Smooth muscle cell (in vitro differentiated cells): ENCODE measurements around the gene MAP3K13. TPM values are rescaled to one million over a fixed set of nuclear protein-coding genes. Genes with fewer than 3 reads are reported as not detected.
"Not testable (repeated sequence)": the region's sequence is repeated elsewhere in the genome, so short reads cannot be mapped to it uniquely, and the experiment has no call there.

Experiments
- DNase-seq: peaks from one replicate; lab custom pipeline; 2025; ENCODE audit not compliant: unreplicated experiment; lab: John Stamatoyannopoulos, UW
- H2AFZ ChIP-seq: fragments of 200-600 bp; sonication (generic); 2 replicates; pipeline ENCODE4 v1.6.0; 2016; ENCODE audit warnings: antibody characterized with exemption, low read depth, mild to moderate bottlenecking
- H3F3A ChIP-seq: fragments of 200-600 bp; sonication (generic); 2 replicates; pipeline ENCODE4 v1.6.0; 2017; ENCODE audit warnings: antibody characterized with exemption, low read depth
- H3K27ac ChIP-seq: fragments of 200-600 bp; sonication (generic); 2 replicates; pipeline ENCODE4 v1.5.1; 2016; ENCODE audit warnings: low read depth, mild to moderate bottlenecking
- H3K27me3 ChIP-seq: fragments of 200-600 bp; sonication (generic); 2 replicates; pipeline ENCODE4 v1.6.1; 2016; ENCODE audit warnings: low read depth, mild to moderate bottlenecking
- H3K36me3 ChIP-seq: fragments of 200-600 bp; sonication (generic); 2 replicates; pipeline ENCODE4 v1.5.1; 2016; ENCODE audit warnings: low read depth
- H3K4me1 ChIP-seq: fragments of 200-600 bp; sonication (generic); 2 replicates; pipeline ENCODE4 v1.5.1; 2016; ENCODE audit warnings: low read depth
- H3K4me2 ChIP-seq: fragments of 200-600 bp; sonication (generic); 2 replicates; pipeline ENCODE4 v1.6.0; 2016; ENCODE audit warnings: mild to moderate bottlenecking
- H3K4me3 ChIP-seq: fragments of 200-600 bp; sonication (generic); 2 replicates; pipeline ENCODE4 v1.5.1; 2016; ENCODE audit warnings: mild to moderate bottlenecking
- H3K79me2 ChIP-seq: fragments of 200-600 bp; sonication (generic); 2 replicates; pipeline ENCODE4 v1.6.0; 2016; ENCODE audit warnings: low read depth, mild to moderate bottlenecking
- H3K9ac ChIP-seq: fragments of 200-600 bp; sonication (generic); 2 replicates; pipeline ENCODE4 v1.6.0; 2016; ENCODE audit warnings: low read depth
- H3K9me3 ChIP-seq: fragments of 200-600 bp; sonication (generic); replicated peaks from 2 replicates; pipeline ENCODE4 v1.5.1; 2016; ENCODE audit warnings: low read depth
- H4K20me1 ChIP-seq: fragments of 200-600 bp; sonication (generic); 2 replicates; pipeline ENCODE4 v1.6.0; 2016; ENCODE audit warnings: low read depth
- CTCF ChIP-seq: fragments of 200-600 bp; sonication (generic); IDR thresholded peaks from 2 replicates; pipeline ENCODE4 v1.5.1; 2017; ENCODE audit warnings: borderline replicate concordance, mild to moderate bottlenecking, antibody characterized with exemption; ENCODE audit not compliant: insufficient read depth, poor library complexity, severe bottlenecking
- WGBS: methylation state at CpG from one replicate; pipeline ENCODE4 v1.1.7; 2016; ENCODE audit warnings: low lambda C conversion rate; 5-methylcytosine and 5-hydroxymethylcytosine counted together
- polyA plus RNA-seq: library from polyadenylated mRNA; unstranded; fragments of >200 nt; fragmentation: Nextera tagmentation; extraction: Ambion mirVana; gene quantifications from 2 replicates; pipeline ENCODE4 v1.2.1, GENCODE V29; 2016
- total RNA-seq: library from RNA; depleted of rRNA; stranded (reverse); fragments of >200 nt; gene quantifications from 2 replicates; pipeline ENCODE4 v1.2.3, GENCODE V29; 2014

Gene MAP3K13
- total and polyA plus RNA-seq, 2 experiments from 2014 or later = 28.5 to 49.9 TPM

- Histone ChIP-seq H3F3A (no peaks in the 10 kb centered on the region), H4K20me1 (no peaks in the 10 kb centered on the region), H3K4me1 (no peaks in the 10 kb centered on the region), H3K9me3 (no peaks in the 10 kb centered on the region), H3K79me2 (no peaks in the 10 kb centered on the region), H3K36me3 (no peaks in the 10 kb centered on the region), H3K9ac (no peak overlapping the region), H3K4me3 (no peak overlapping the region), H3K4me2 (no peak overlapping the region), H3K27ac (no peak overlapping the region), H2AFZ (no peak overlapping the region), H3K27me3 (no peaks in the 10 kb centered on the region)
- no peak for DNase-seq
- no peak for TF ChIP-seq CTCF
- WGBS = 90% methylated on average over 3 of the region's 3 CpGs
Measured at GRCh38 chr3:185469542-185469941, 106.6 kb downstream of the MAP3K13 start.

GRCh38 chr3:185470323-185470722 lies 107.4 kb downstream of the MAP3K13 start:
- no peak overlapping the region for H3K4me2 ChIP-seq
- 56% methylated on average over 3 of the region's 3 CpGs for whole genome bisulfite sequencing
- no peak overlapping the region for H3K9ac ChIP-seq
- no peaks in the 10 kb centered on the region for H3K9me3 ChIP-seq
- H3K27me3 ChIP-seq = no peaks in the 10 kb centered on the region
- H3K4me1 ChIP-seq = no peaks in the 10 kb centered on the region
- no peak overlapping the region for H2AFZ ChIP-seq
- no peaks in the 10 kb centered on the region for H3K36me3 ChIP-seq
- H3K79me2 ChIP-seq = no peaks in the 10 kb centered on the region
- TF ChIP-seq CTCF = no peak
- no peak overlapping the region for H3K4me3 ChIP-seq
- H3K27ac ChIP-seq = no peak overlapping the region
- H4K20me1 ChIP-seq = no peaks in the 10 kb centered on the region
- no peaks in the 10 kb centered on the region for H3F3A ChIP-seq
- no peak for DNase-seq

- Histone ChIP-seq H4K20me1 (no peaks in the 10 kb centered on the region), H3K4me2 (no peak overlapping the region), H3K27me3 (no peaks in the 10 kb centered on the region), H3F3A (no peaks in the 10 kb centered on the region), H3K9me3 (no peaks in the 10 kb centered on the region), H3K4me3 (no peak overlapping the region), H2AFZ (no peak overlapping the region), H3K36me3 (no peaks in the 10 kb centered on the region), H3K79me2 (no peaks in the 10 kb centered on the region), H3K27ac (no peak overlapping the region), H3K9ac (no peak overlapping the region), H3K4me1 (no peaks in the 10 kb centered on the region)
- no peak for TF ChIP-seq CTCF
- DNase-seq = no peak
- 95% methylated on average over 15 of the region's 15 CpGs for WGBS
Measured at GRCh38 chr3:185473290-185473815, 110.4 kb downstream of the MAP3K13 start.

- not testable (repeated sequence) for H3K36me3 ChIP-seq, H3K27ac ChIP-seq, H2AFZ ChIP-seq, H3K4me3 ChIP-seq, H3K4me1 ChIP-seq, H3K27me3 ChIP-seq, DNase-seq, H4K20me1 ChIP-seq, H3K9ac ChIP-seq, H3F3A ChIP-seq, H3K9me3 ChIP-seq, H3K79me2 ChIP-seq, H3K4me2 ChIP-seq
- 97% methylated on average over 6 of the region's 6 CpGs for WGBS
Measured at GRCh38 chr3:185474922-185475321, 112.0 kb downstream of the MAP3K13 start.
